ENCODE results near the gene AFAP1. TPM values are rescaled to one million over a fixed set of nuclear protein-coding genes. Genes with fewer than 3 reads are reported as not detected.

The AFAP1 gene
- total RNA-seq, 1 experiment from 2014 or later, result 23.6 TPM

DNA sequence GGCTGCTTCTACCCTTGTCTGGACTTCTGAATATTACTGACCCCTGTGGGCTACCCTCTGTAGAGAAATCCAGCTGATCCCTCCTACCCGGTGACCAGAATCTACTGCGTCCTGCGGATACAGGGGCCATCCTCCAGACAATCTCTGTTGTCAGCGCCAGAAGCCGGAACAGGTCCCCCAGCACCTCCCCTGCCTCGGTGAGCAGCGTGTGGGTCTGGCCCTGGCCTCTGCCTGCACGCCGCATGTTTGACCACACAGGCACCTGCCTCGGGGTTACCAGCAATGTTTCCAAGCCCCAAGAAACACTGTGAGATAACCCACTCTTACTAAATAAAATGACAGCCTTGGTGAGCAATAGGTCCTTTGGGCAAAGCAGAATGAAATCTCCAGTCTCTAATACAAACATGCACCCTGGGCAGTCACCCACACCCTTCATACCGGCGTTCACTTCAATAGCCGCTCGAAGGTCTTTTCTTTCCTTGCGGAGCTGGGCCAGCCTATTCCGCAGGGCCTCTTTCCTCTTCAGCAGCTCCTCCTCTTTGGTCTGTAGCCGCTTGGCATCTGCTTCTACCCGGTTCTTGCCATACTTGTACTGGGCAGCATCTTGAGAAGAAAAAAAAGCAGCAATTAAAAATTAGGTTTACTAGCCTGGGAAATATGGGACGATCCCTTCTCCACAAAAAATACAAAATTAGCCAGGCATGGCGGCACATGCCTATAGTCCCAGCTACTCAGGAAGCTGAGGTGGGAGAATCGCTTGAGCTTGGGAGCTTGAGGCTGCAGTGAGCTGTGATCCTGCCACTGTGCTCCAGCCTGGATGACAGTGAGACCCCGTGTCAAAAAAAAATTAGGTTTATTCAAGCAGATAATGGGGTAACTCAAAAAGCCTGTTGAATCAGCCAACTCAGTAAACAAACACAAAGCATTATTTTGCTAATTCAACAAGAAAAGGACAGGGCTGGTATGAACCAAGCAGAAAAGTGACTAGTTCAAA, 165.1 kb downstream of the AFAP1 start (continued):
- TF ChIP-seq E2F5 (CRISPR knock-in tag; IDR thresholded peaks at IDR 0.05) (no peak), SP1 (CRISPR knock-in tag; conservative IDR thresholded peaks at IDR 0.05) (no peak), NR2C2 (CRISPR knock-in tag; IDR thresholded peaks at IDR 0.05) (no peak), ATF1 (CRISPR knock-in tag; IDR thresholded peaks at IDR 0.05) (no peak), ATF3 (CRISPR knock-in tag; conservative IDR thresholded peaks at IDR 0.05) (no peak)

DNA sequence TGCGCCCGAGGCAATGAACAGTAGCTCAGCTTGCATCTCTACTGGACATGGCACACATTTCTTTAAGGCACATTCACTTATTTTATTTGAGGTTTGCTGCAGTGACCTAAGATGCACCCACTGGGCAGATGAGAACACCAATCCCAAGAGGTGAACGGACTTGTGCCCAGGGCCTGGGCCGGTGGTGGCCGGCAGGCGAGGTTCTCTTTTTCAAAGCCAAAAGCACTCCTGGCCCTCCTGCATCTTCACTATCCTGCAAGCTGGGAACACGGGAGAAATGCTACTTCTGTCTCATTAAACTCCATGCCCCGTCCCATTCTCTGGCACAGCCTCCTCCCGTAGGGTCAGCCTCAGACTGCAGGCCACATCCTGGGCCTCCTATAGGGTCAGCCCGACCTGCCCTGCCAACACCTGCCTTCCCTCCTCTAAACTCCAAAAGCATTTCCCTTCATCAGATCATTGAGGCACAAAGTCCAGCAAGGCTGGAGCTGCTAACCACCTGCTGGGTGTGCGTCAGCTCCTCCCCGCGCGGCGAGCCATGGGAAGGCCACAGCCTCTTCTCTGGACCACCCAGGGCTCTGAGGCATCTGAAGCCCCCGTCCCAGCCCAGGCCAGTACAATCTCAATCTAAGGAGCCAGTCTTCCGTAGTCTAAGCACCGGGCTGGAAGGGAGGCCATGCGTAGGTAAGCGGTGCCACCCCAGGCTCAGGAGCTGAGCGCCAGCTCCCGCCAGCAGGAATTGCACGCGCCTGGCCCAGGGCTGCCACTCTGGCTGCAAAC, 166.1 kb downstream of the AFAP1 start:
- ChIA-PET POLR2A (interaction anchor here (0.6 kb wide), 1 partner anchor 597 kb away, joined by 3 read pairs; no protein-coding TSS in a partner anchor), CTCF (interaction anchor here (1.3 to 1.9 kb wide), 4 partner anchors 12 to 214 kb away, joined by 6 to 18 read pairs (median 10); no protein-coding TSS in a partner anchor)
- H3K9me3 Mint-ChIP-seq, result no peaks in the 10 kb centered on the region
- no peak for DNase-seq (ENCODE audit: low spot score)
- H3K27me3 Mint-ChIP-seq (ENCODE audit: low read depth), result no peaks in the 10 kb centered on the region
- peak overlapping the region; percentile 49; the same call in 1 of the 2 replicates for H3K27ac Mint-ChIP-seq
- ATAC-seq, result no peak
- H3K36me3 Mint-ChIP-seq, result peaks cover 33% of the 10 kb centered on the region
- H3K4me1 Mint-ChIP-seq, result peaks cover 17% of the 10 kb centered on the region
- no peak overlapping the region for H3K4me3 Mint-ChIP-seq
- TF ChIP-seq, protein P1, sequence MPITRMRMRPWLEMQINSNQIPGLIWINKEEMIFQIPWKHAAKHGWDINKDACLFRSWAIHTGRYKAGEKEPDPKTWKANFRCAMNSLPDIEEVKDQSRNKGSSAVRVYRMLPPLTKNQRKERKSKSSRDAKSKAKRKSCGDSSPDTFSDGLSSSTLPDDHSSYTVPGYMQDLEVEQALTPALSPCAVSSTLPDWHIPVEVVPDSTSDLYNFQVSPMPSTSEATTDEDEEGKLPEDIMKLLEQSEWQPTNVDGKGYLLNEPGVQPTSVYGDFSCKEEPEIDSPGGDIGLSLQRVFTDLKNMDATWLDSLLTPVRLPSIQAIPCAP (CRISPR knock-in tag; IDR thresholded peaks at IDR 0.05), result no peak
- TF ChIP-seq, protein P2, sequence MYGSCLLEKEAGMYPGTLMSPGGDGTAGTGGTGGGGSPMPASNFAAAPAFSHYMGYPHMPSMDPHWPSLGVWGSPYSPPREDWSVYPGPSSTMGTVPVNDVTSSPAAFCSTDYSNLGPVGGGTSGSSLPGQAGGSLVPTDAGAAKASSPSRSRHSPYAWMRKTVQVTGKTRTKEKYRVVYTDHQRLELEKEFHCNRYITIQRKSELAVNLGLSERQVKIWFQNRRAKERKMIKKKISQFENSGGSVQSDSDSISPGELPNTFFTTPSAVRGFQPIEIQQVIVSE (CRISPR knock-in tag; IDR thresholded peaks at IDR 0.05; ENCODE audit: borderline replicate concordance), result no peak
- no peak for TF ChIP-seq OVOL2 (CRISPR knock-in tag; IDR thresholded peaks at IDR 0.05; ENCODE audit: borderline replicate concordance)
- TF ChIP-seq RORB (CRISPR knock-in tag; IDR thresholded peaks at IDR 0.05), result no peak
- no peak for TF ChIP-seq ZMAT4 (CRISPR knock-in tag; IDR thresholded peaks at IDR 0.05)
- TF ChIP-seq AR (CRISPR knock-in tag; IDR thresholded peaks at IDR 0.05), result no peak
- no peak for TF ChIP-seq ZBTB21 (CRISPR knock-in tag; IDR thresholded peaks at IDR 0.05; ENCODE audit: borderline replicate concordance)
- TF ChIP-seq ZNF263 (CRISPR knock-in tag; IDR thresholded peaks at IDR 0.05; ENCODE audit: low read depth), result no peak
- TF ChIP-seq ZNF138 (CRISPR knock-in tag; conservative IDR thresholded peaks at IDR 0.05), result no peak
- TF ChIP-seq, protein P3, sequence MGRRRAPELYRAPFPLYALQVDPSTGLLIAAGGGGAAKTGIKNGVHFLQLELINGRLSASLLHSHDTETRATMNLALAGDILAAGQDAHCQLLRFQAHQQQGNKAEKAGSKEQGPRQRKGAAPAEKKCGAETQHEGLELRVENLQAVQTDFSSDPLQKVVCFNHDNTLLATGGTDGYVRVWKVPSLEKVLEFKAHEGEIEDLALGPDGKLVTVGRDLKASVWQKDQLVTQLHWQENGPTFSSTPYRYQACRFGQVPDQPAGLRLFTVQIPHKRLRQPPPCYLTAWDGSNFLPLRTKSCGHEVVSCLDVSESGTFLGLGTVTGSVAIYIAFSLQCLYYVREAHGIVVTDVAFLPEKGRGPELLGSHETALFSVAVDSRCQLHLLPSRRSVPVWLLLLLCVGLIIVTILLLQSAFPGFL (CRISPR knock-in tag; IDR thresholded peaks at IDR 0.05; ENCODE audit: borderline replicate concordance), result no peak
- TF ChIP-seq, protein P4, sequence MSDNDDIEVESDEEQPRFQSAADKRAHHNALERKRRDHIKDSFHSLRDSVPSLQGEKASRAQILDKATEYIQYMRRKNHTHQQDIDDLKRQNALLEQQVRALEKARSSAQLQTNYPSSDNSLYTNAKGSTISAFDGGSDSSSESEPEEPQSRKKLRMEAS (CRISPR knock-in tag; IDR thresholded peaks at IDR 0.05), result no peak
- TF ChIP-seq NFYB (CRISPR knock-in tag; conservative IDR thresholded peaks at IDR 0.05; ENCODE audit: low read depth), result no peak
- no peak for TF ChIP-seq TP53 (CRISPR knock-in tag; IDR thresholded peaks at IDR 0.05)
- no peak for TF ChIP-seq SMAD3 (CRISPR knock-in tag; IDR thresholded peaks at IDR 0.05; ENCODE audit: borderline replicate concordance)
- no peak for TF ChIP-seq ATF3 (CRISPR knock-in tag; conservative IDR thresholded peaks at IDR 0.05)
- no peak for TF ChIP-seq ATF2 (CRISPR knock-in tag; IDR thresholded peaks at IDR 0.05; ENCODE audit: borderline replicate concordance, low read depth)
- TF ChIP-seq FOXJ3 (CRISPR knock-in tag; IDR thresholded peaks at IDR 0.05; ENCODE audit: borderline replicate concordance), result no peak
